Measurements from ENCODE around the gene CCSER1. TPM values are rescaled to one million over a fixed set of nuclear protein-coding genes. Genes with fewer than 3 reads are reported as not detected.

Gene CCSER1
- total and polyA plus RNA-seq, 2 donors (not counting 1 experiment from before 2014, with no cell fraction given) = under 0.01 TPM; not detected in 1

- no peaks in the 10 kb centered on the region for H4K20me1 ChIP-seq (ENCODE audit: control insufficient read depth, extremely low read depth, insufficient read depth, low read length)
- H3K9me3 ChIP-seq (ENCODE audit: control insufficient read depth, insufficient read depth, low read depth, low read length) = no peaks in the 10 kb centered on the region
- peak overlapping the region; percentile 85 for H3K4me2 ChIP-seq (ENCODE audit: extremely low read depth, insufficient read depth, low read length)
- H3K4me3 ChIP-seq (replicated peaks in 1 of 4; ENCODE audit: control extremely low read depth in 1 of 4, insufficient read depth in 1 of 4, low read depth in 3 of 4, low read length in 4 of 4) = peak overlapping the region in 3 of 4 experiments; percentile 4 to 15 (median 9)
- TF ChIP-seq EZH2 (IDR thresholded peaks at IDR 0.05; ENCODE audit: low read length, missing control alignments) (no peak), CTCF (conservative IDR thresholded peaks at IDR 0.05 in 1 of 2, IDR thresholded peaks at IDR 0.05 in 1 of 2; ENCODE audit: low read depth in 1 of 2, low read length in 2 of 2) (no peak)
- H3K79me2 ChIP-seq (ENCODE audit: control insufficient read depth, insufficient read depth, low read length) = no peaks in the 10 kb centered on the region
- peak overlapping the region; percentile 89 for H3K27ac ChIP-seq (ENCODE audit: insufficient read depth, low read length)
- no peaks in the 10 kb centered on the region for H3K4me1 ChIP-seq (ENCODE audit: control insufficient read depth, extremely low read depth, insufficient read depth, low read length)
- H3K9ac ChIP-seq (ENCODE audit: insufficient read depth, low read length) = no peak overlapping the region
- H3K27me3 ChIP-seq (ENCODE audit: control insufficient read depth, insufficient read depth, low read length) = no peaks in the 10 kb centered on the region
- H3K36me3 ChIP-seq (ENCODE audit: control insufficient read depth, insufficient read depth, low read length) = no peaks in the 10 kb centered on the region
- H2AFZ ChIP-seq (ENCODE audit: low read length) = no peak overlapping the region
- peak; percentile 90 to 93 for DNase-seq (ENCODE audit: low read depth in 2 of 2)
Measured at GRCh38 chr4:90318193-90318592, 191.0 kb downstream of the CCSER1 start.

- Histone ChIP-seq H3K79me2 (ENCODE audit: control insufficient read depth, insufficient read depth, low read length) (no peaks in the 10 kb centered on the region), H3K27me3 (ENCODE audit: control insufficient read depth, insufficient read depth, low read length) (no peaks in the 10 kb centered on the region), H3K9me3 (ENCODE audit: control insufficient read depth, insufficient read depth, low read depth, low read length) (no peaks in the 10 kb centered on the region), H2AFZ (ENCODE audit: low read length) (no peak overlapping the region), H3K4me3 (replicated peaks in 1 of 4; ENCODE audit: control extremely low read depth in 1 of 4, insufficient read depth in 1 of 4, low read depth in 3 of 4, low read length in 4 of 4) (no peak overlapping the region), H3K4me2 (ENCODE audit: extremely low read depth, insufficient read depth, low read length) (no peak overlapping the region), H4K20me1 (ENCODE audit: control insufficient read depth, extremely low read depth, insufficient read depth, low read length) (no peaks in the 10 kb centered on the region), H3K36me3 (ENCODE audit: control insufficient read depth, insufficient read depth, low read length) (no peaks in the 10 kb centered on the region), H3K4me1 (ENCODE audit: control insufficient read depth, extremely low read depth, insufficient read depth, low read length) (no peaks in the 10 kb centered on the region), H3K27ac (ENCODE audit: insufficient read depth, low read length) (no peak overlapping the region), H3K9ac (ENCODE audit: insufficient read depth, low read length) (no peak overlapping the region)
- DNase-seq (ENCODE audit: low read depth in 2 of 2) = peak; percentile 6 to 62
- TF ChIP-seq EZH2 (IDR thresholded peaks at IDR 0.05; ENCODE audit: low read length, missing control alignments) = no peak
- TF ChIP-seq CTCF (conservative IDR thresholded peaks at IDR 0.05 in 1 of 2, IDR thresholded peaks at IDR 0.05 in 1 of 2; ENCODE audit: low read depth in 1 of 2, low read length in 2 of 2) = no peak
Measured at GRCh38 chr4:90328558-90328957, 201.4 kb downstream of the CCSER1 start.

- no peak overlapping the region for H3K4me2 ChIP-seq (ENCODE audit: extremely low read depth, insufficient read depth, low read length)
- H3K9ac ChIP-seq (ENCODE audit: insufficient read depth, low read length) = no peak overlapping the region
- H3K4me3 ChIP-seq (replicated peaks in 1 of 4; ENCODE audit: control extremely low read depth in 1 of 4, insufficient read depth in 1 of 4, low read depth in 3 of 4, low read length in 4 of 4) = no peak overlapping the region
- H3K27me3 ChIP-seq (ENCODE audit: control insufficient read depth, insufficient read depth, low read length) = no peaks in the 10 kb centered on the region
- no peaks in the 10 kb centered on the region for H3K79me2 ChIP-seq (ENCODE audit: control insufficient read depth, insufficient read depth, low read length)
- TF ChIP-seq CTCF (conservative IDR thresholded peaks at IDR 0.05 in 1 of 2, IDR thresholded peaks at IDR 0.05 in 1 of 2; ENCODE audit: low read depth in 1 of 2, low read length in 2 of 2) (no peak), EZH2 (IDR thresholded peaks at IDR 0.05; ENCODE audit: low read length, missing control alignments) (no peak)
- H4K20me1 ChIP-seq (ENCODE audit: control insufficient read depth, extremely low read depth, insufficient read depth, low read length) = no peaks in the 10 kb centered on the region
- no peak overlapping the region for H3K27ac ChIP-seq (ENCODE audit: insufficient read depth, low read length)
- no peaks in the 10 kb centered on the region for H3K36me3 ChIP-seq (ENCODE audit: control insufficient read depth, insufficient read depth, low read length)
- no peak for DNase-seq (ENCODE audit: low read depth in 2 of 2)
- no peak overlapping the region for H2AFZ ChIP-seq (ENCODE audit: low read length)
- no peaks in the 10 kb centered on the region for H3K9me3 ChIP-seq (ENCODE audit: control insufficient read depth, insufficient read depth, low read depth, low read length)
- no peaks in the 10 kb centered on the region for H3K4me1 ChIP-seq (ENCODE audit: control insufficient read depth, extremely low read depth, insufficient read depth, low read length)
Measured at GRCh38 chr4:90330546-90330945, 203.4 kb downstream of the CCSER1 start.

Data from fibroblast of lung (primary cell).